CD14-positive monocyte (primary cell): ENCODE measurements around the gene DLX4. TPM values are rescaled to one million over a fixed set of nuclear protein-coding genes. Genes with fewer than 3 reads are reported as not detected.

Source experiments
- DNase-seq, 3 donors: peaks; one replicate each; pipeline ENCODE4 v3.0.0-alpha.2; 2011 to 2022
- H2AFZ ChIP-seq: 2 replicates; pipeline ENCODE4 v1.6.0; 2012; ENCODE audit warnings: mild to moderate bottlenecking, low read depth, low read length, inconsistent platforms; ENCODE audit not compliant: insufficient read depth, poor library complexity, severe bottlenecking
- H3K27ac ChIP-seq, 2 donors: 1 replicate in 1 of 2; 2 replicates in 1 of 2; pipeline ENCODE4 v1.5.1; 2012 to 2013; ENCODE audit warnings: low read length in 2 of 2, control low read depth in 1 of 2, inconsistent platforms in 1 of 2, low read depth in 1 of 2, mild to moderate bottlenecking in 1 of 2
- H3K27me3 ChIP-seq, 2 donors: one replicate each; pipeline versions ENCODE4 v1.6.0 to v1.6.1; 2011 to 2013; ENCODE audit warnings: low read length in 2 of 2; ENCODE audit not compliant: control insufficient read depth in 2 of 2, insufficient read depth in 2 of 2
- H3K36me3 ChIP-seq, 2 donors: replicated peaks in 1 of 2; 1 replicate in 1 of 2; 2 replicates in 1 of 2; pipeline versions ENCODE4 v1.5.1 to v1.6.1; 2012 to 2013; ENCODE audit warnings: low read length in 2 of 2, control low read depth in 1 of 2, inconsistent platforms in 1 of 2, mild to moderate bottlenecking in 1 of 2; ENCODE audit not compliant: insufficient read depth in 2 of 2, control insufficient read depth in 1 of 2
- H3K4me1 ChIP-seq, 2 donors: 1 replicate in 1 of 2; 2 replicates in 1 of 2; pipeline versions ENCODE4 v1.5.1 to v1.6.1; 2012 to 2013; ENCODE audit warnings: low read length in 2 of 2, control low read depth in 1 of 2, inconsistent platforms in 1 of 2, mild to moderate bottlenecking in 1 of 2, moderate library complexity in 1 of 2; ENCODE audit not compliant: insufficient read depth in 2 of 2, control insufficient read depth in 1 of 2
- H3K4me2 ChIP-seq: replicated peaks from 2 replicates; pipeline ENCODE3; 2012; ENCODE audit warnings: low read length, moderate library complexity, mild to moderate bottlenecking; ENCODE audit not compliant: poor library complexity, severe bottlenecking; ENCODE audit errors: extremely low read depth
- H3K4me3 ChIP-seq, 3 experiments: fragments of 200-600 bp in 1 of 3; sonication (generic) in 1 of 3; replicated peaks in 1 of 3; 1 replicate in 2 of 3; 2 replicates in 1 of 3; pipeline ENCODE4 v1.5.1; 2011 to 2013; ENCODE audit warnings: low read length in 3 of 3, mild to moderate bottlenecking in 3 of 3, control low read depth in 2 of 3, low read depth in 2 of 3, inconsistent platforms in 1 of 3, moderate library complexity in 1 of 3
- H3K79me2 ChIP-seq: 2 replicates; pipeline ENCODE4 v1.6.0; 2012; ENCODE audit warnings: mild to moderate bottlenecking, control low read depth, inconsistent platforms, low read length, moderate library complexity; ENCODE audit not compliant: insufficient read depth
- H3K9ac ChIP-seq: 2 replicates; pipeline ENCODE4 v1.6.0; 2017; ENCODE audit warnings: low read length, mild to moderate bottlenecking; ENCODE audit not compliant: insufficient read depth, poor library complexity, severe bottlenecking
- H3K9me3 ChIP-seq, 2 donors: replicated peaks in 1 of 2; 1 replicate in 1 of 2; 2 replicates in 1 of 2; pipeline versions ENCODE4 v1.5.1 to v1.6.1; 2012 to 2013; ENCODE audit warnings: low read length in 2 of 2, control low read depth in 1 of 2; ENCODE audit not compliant: control insufficient read depth in 1 of 2, insufficient read depth in 1 of 2
- H4K20me1 ChIP-seq: 2 replicates; pipeline ENCODE4 v1.6.0; 2012; ENCODE audit warnings: mild to moderate bottlenecking, low read length, control low read depth, moderate library complexity; ENCODE audit not compliant: insufficient read depth
- H3K27ac Mint-ChIP-seq, 7 donors: one replicate each; pipeline ENCODE4 v1.8.0; 2020; ENCODE audit warnings: mild to moderate bottlenecking in 7 of 7, mixed read lengths in 7 of 7, moderate library complexity in 6 of 7, inconsistent platforms in 2 of 7
- H3K27me3 Mint-ChIP-seq, 3 donors: one replicate each; pipeline ENCODE4 v1.8.0; 2021 to 2022; ENCODE audit warnings: low read depth in 3 of 3, mild to moderate bottlenecking in 3 of 3, mixed read lengths in 3 of 3, moderate library complexity in 3 of 3, inconsistent platforms in 1 of 3
- H3K36me3 Mint-ChIP-seq, 2 donors: one replicate each; pipeline ENCODE4 v1.8.0; 2020; ENCODE audit warnings: mixed read lengths in 2 of 2, inconsistent platforms in 1 of 2, mild to moderate bottlenecking in 1 of 2
- H3K4me1 Mint-ChIP-seq: one replicate; pipeline ENCODE4 v1.8.0; 2020; ENCODE audit warnings: mild to moderate bottlenecking, mixed read lengths
- H3K4me3 Mint-ChIP-seq, 2 donors: one replicate each; pipeline ENCODE4 v1.8.0; 2020; ENCODE audit warnings: mild to moderate bottlenecking in 2 of 2, mixed read lengths in 2 of 2, moderate library complexity in 1 of 2
- H3K9me3 Mint-ChIP-seq, 7 donors: one replicate each; pipeline ENCODE4 v1.8.0; 2020 to 2022; ENCODE audit warnings: mixed read lengths in 7 of 7, mild to moderate bottlenecking in 6 of 7, moderate library complexity in 6 of 7, inconsistent platforms in 2 of 7
- CTCF ChIP-seq: fragments of 200-600 bp; IDR thresholded peaks from one replicate; pipeline ENCODE4 v1.8.0; 2022; ENCODE audit warnings: antibody characterized with exemption, mild to moderate bottlenecking
- WGBS: methylation state at CpG from one replicate; pipeline ENCODE4 v1.1.5; 2013; ENCODE audit warnings: missing lambda C conversion rate; ENCODE audit not compliant: insufficient coverage; 5-methylcytosine and 5-hydroxymethylcytosine counted together
- intact Hi-C, 2 donors: fragments of 100-400 bp; cut with micrococcal nuclease; formaldehyde crosslinking; loops; one replicate each; pipeline versions ENCODE4 v1.15.0 to v1.15.1; 2023
- polyA plus RNA-seq, 3 donors: library from polyadenylated mRNA; depleted of rRNA in 1 of 3; unstranded in 2 of 3; stranded (reverse) in 1 of 3; fragments of 300-500 nt in 2 of 3; fragments of >200 nt in 1 of 3; fragmentation: Illumina TruSeq in 2 of 3; gene quantifications; 1 replicate in 2 of 3; 2 replicates in 1 of 3; pipeline ENCODE4 v1.2.3, GENCODE V29; 2012 to 2021

The DLX4 gene
- polyA plus RNA-seq, 3 donors = 0.20 to 3.5 TPM; not detected in 1

GRCh38 chr17:49924589-49924988 lies 44.4 kb upstream of the DLX4 start:
- H3K79me2 ChIP-seq = no peaks in the 10 kb centered on the region
- H3K4me3 Mint-ChIP-seq = no peak overlapping the region
- no peak for DNase-seq
- intact Hi-C loops = no loop called here
- no peak overlapping the region for H3K27ac Mint-ChIP-seq
- TF ChIP-seq CTCF = no peak
- no peaks in the 10 kb centered on the region for H3K9me3 ChIP-seq
- 91% methylated on average over 4 of the region's 7 CpGs for WGBS
- H3K27ac ChIP-seq = no peak overlapping the region
- H3K4me2 ChIP-seq = no peak overlapping the region
- peaks cover 0 to 5% of the 10 kb centered on the region in 2 donors for H3K27me3 ChIP-seq
- peaks cover 1% of the 10 kb centered on the region for H3K4me1 Mint-ChIP-seq
- H3K4me3 ChIP-seq = no peak overlapping the region
- H3K27me3 Mint-ChIP-seq = peaks cover 13 to 28% (median 27%) of the 10 kb centered on the region in 3 donors
- H3K36me3 Mint-ChIP-seq = no peaks in the 10 kb centered on the region
- no peak overlapping the region for H2AFZ ChIP-seq
- no peaks in the 10 kb centered on the region for H3K9me3 Mint-ChIP-seq
- H3K4me1 ChIP-seq = no peaks in the 10 kb centered on the region
- H3K36me3 ChIP-seq = no peaks in the 10 kb centered on the region
- no peaks in the 10 kb centered on the region for H4K20me1 ChIP-seq
- H3K9ac ChIP-seq = no peak overlapping the region

- H3K9me3 Mint-ChIP-seq = no peaks in the 10 kb centered on the region
- no peaks in the 10 kb centered on the region for H3K79me2 ChIP-seq
- H3K9ac ChIP-seq = no peak overlapping the region
- no peak for TF ChIP-seq CTCF
- H3K36me3 Mint-ChIP-seq = no peaks in the 10 kb centered on the region
- H3K4me2 ChIP-seq = no peak overlapping the region
- H3K4me3 ChIP-seq = no peak overlapping the region
- H3K4me3 Mint-ChIP-seq = no peak overlapping the region
- no peaks in the 10 kb centered on the region for H3K36me3 ChIP-seq
- whole genome bisulfite sequencing = 90% methylated on average over 9 of the region's 9 CpGs
- H2AFZ ChIP-seq = no peak overlapping the region
- H4K20me1 ChIP-seq = no peaks in the 10 kb centered on the region
- peaks cover 0 to 5% of the 10 kb centered on the region in 2 donors for H3K27me3 ChIP-seq
- H3K4me1 Mint-ChIP-seq = peaks cover 1% of the 10 kb centered on the region
- no peaks in the 10 kb centered on the region for H3K4me1 ChIP-seq
- intact Hi-C loops = no loop called here
- no peak for DNase-seq
- H3K27ac ChIP-seq = no peak overlapping the region
- H3K27me3 Mint-ChIP-seq = peaks cover 22 to 40% (median 33%) of the 10 kb centered on the region in 3 donors
- H3K9me3 ChIP-seq = no peaks in the 10 kb centered on the region
- no peak overlapping the region for H3K27ac Mint-ChIP-seq
These were observed 43.1 kb upstream of the DLX4 start for GRCh38 chr17:49925921-49926320.
